Vagina (tissue), 2 donors: ENCODE measurements around the gene GLCCI1.

Experiments
- POLR2A ChIP-seq, 2 donors: fragments of 450-650 bp; IDR thresholded peaks; one replicate each; pipeline ENCODE4 v1.6.1; 2017; ENCODE audit warnings: antibody characterized with exemption in 2 of 2, mild to moderate bottlenecking in 2 of 2, moderate library complexity in 2 of 2
- POLR2AphosphoS5 ChIP-seq, 2 donors: sonication (generic); formaldehyde crosslinking; IDR thresholded peaks; one replicate each; pipeline ENCODE4 v1.9.0; 2017; ENCODE audit warnings: antibody characterized with exemption in 2 of 2, mild to moderate bottlenecking in 2 of 2, low read depth in 1 of 2; ENCODE audit not compliant: insufficient read depth in 1 of 2
- TF ChIP-seq, protein P1 (sequence below), 3 experiments: fragments of 450-650 bp in 2 of 3; fragments of 200-600 bp in 1 of 3; sonication (generic) in 1 of 3; IDR thresholded peaks; one replicate each; pipeline ENCODE4 v1.5.1; 2017 to 2019; ENCODE audit warnings: antibody characterized with exemption in 3 of 3, mild to moderate bottlenecking in 2 of 3, moderate library complexity in 2 of 3

DNA sequence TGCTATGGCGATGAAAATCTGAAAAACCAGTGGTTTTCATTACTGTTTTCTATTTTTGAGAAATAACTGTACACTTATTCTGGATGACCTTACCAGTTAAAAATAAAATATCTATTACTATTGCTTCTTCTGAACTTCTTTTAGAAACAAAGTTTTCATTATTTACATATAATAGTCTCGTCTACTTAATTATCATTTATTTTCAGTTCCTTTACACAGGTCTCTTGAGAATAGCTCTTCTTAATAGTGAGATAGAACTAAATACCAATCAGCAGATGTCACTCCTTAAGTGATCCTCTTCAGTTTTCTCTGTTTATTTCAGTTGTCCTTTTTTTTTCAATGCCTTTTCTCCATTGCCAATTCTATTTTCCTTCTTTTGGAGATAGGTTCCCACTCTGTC is 4.3 kb upstream of the GLCCI1 start:
- TF ChIP-seq, protein P1, sequence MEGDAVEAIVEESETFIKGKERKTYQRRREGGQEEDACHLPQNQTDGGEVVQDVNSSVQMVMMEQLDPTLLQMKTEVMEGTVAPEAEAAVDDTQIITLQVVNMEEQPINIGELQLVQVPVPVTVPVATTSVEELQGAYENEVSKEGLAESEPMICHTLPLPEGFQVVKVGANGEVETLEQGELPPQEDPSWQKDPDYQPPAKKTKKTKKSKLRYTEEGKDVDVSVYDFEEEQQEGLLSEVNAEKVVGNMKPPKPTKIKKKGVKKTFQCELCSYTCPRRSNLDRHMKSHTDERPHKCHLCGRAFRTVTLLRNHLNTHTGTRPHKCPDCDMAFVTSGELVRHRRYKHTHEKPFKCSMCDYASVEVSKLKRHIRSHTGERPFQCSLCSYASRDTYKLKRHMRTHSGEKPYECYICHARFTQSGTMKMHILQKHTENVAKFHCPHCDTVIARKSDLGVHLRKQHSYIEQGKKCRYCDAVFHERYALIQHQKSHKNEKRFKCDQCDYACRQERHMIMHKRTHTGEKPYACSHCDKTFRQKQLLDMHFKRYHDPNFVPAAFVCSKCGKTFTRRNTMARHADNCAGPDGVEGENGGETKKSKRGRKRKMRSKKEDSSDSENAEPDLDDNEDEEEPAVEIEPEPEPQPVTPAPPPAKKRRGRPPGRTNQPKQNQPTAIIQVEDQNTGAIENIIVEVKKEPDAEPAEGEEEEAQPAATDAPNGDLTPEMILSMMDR (IDR thresholded peaks at IDR 0.05): no peak
- TF ChIP-seq POLR2AphosphoS5 (IDR thresholded peaks at IDR 0.05; ENCODE audit: insufficient read depth in 1 of 2, low read depth in 1 of 2): no peak
- TF ChIP-seq POLR2A (IDR thresholded peaks at IDR 0.05): no peak
